SU-DHL-6 (cell line): Measurements from ENCODE around the gene CDK16.

Source experiments
- EZH2phosphoT487 ChIP-seq: fragments of 200-600 bp; sonication (generic), shearing (Covaris generic); conservative IDR thresholded peaks from 2 replicates; pipeline ENCODE4 v1.6.1; 2018; ENCODE audit warnings: mild to moderate bottlenecking, antibody characterized with exemption, low read length, moderate library complexity, mixed read lengths
- TF ChIP-seq, protein P1 (sequence below): fragments of 200-600 bp; sonication (generic); IDR thresholded peaks from one replicate; pipeline ENCODE4 v1.5.1; 2017; ENCODE audit warnings: antibody characterized with exemption, mild to moderate bottlenecking, low read length, moderate library complexity; ENCODE audit not compliant: insufficient read depth, poor library complexity, severe bottlenecking

DNA sequence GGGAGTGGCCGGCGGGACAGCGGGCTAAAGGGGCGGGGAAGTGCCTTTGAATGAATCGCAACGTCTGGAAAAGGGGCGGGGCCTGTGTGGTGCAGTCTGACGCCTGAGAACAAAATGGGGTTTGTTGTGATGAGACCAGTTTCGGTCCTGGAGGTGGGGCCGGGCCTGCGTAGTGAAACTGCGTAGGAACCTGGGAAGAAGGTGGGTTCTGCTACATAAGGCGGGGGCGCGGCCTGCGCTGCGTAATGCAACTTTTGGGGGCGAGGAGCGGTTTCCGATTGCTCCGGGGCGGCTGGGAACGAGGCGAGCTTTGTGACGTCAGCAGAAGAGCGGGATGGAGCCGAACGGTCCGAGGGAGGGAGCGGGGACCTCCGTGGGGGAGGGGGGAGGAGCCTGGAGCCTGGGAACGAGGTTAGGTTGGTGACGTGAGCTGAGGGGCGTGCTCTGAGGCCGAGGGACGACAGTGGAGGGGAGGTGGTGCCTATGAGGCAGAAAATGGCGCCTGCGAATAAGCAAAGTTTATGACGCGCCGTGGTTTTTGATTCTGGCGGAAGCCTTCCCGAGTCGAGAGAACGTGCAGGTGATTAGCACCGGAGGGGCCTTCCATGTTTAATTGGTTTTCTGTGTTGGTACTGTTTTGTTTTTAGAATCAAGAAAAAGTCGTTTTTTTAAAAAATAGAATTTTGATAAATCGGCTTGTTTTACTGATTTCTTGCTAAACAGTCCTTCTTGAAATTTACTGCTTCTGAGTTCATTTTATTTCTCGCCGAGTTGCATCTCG is 15.0 kb downstream of the CDK16 start:
- TF ChIP-seq EZH2phosphoT487 = no peak
- TF ChIP-seq, protein P1, sequence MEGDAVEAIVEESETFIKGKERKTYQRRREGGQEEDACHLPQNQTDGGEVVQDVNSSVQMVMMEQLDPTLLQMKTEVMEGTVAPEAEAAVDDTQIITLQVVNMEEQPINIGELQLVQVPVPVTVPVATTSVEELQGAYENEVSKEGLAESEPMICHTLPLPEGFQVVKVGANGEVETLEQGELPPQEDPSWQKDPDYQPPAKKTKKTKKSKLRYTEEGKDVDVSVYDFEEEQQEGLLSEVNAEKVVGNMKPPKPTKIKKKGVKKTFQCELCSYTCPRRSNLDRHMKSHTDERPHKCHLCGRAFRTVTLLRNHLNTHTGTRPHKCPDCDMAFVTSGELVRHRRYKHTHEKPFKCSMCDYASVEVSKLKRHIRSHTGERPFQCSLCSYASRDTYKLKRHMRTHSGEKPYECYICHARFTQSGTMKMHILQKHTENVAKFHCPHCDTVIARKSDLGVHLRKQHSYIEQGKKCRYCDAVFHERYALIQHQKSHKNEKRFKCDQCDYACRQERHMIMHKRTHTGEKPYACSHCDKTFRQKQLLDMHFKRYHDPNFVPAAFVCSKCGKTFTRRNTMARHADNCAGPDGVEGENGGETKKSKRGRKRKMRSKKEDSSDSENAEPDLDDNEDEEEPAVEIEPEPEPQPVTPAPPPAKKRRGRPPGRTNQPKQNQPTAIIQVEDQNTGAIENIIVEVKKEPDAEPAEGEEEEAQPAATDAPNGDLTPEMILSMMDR = no peak
